Gastroesophageal sphincter (tissue), 4 donors: Measurements from ENCODE around the gene GRIK1. TPM values are rescaled to one million over a fixed set of nuclear protein-coding genes. Genes with fewer than 3 reads are reported as not detected.

ENCODE experiments used
- ATAC-seq: fragments of 150-250 bp; one replicate; pipeline ENCODE4 v1.9.1; 2016; ENCODE audit warnings: mild to moderate bottlenecking, moderate library complexity
- H3K27ac ChIP-seq, 4 donors: fragments of 200-600 bp; sonication (generic) in 3 of 4; 1 replicate in 3 of 4; 2 replicates in 1 of 4; pipeline ENCODE4 v1.5.1; 2016 to 2019
- H3K27me3 ChIP-seq: fragments of 200-600 bp; sonication (generic); one replicate; pipeline ENCODE4 v1.5.1; 2019
- H3K36me3 ChIP-seq, 2 donors: fragments of 200-600 bp; sonication (generic); one replicate each; pipeline ENCODE4 v1.5.1; 2019; ENCODE audit warnings: control low read depth in 1 of 2
- H3K4me1 ChIP-seq, 3 donors: fragments of 200-600 bp; sonication (generic); 1 replicate in 2 of 3; 2 replicates in 1 of 3; pipeline ENCODE4 v1.5.1; 2016 to 2019; ENCODE audit warnings: control low read depth in 2 of 3
- H3K4me3 ChIP-seq, 2 donors: fragments of 200-600 bp; sonication (generic); one replicate each; pipeline ENCODE4 v1.5.1; 2019; ENCODE audit warnings: mild to moderate bottlenecking in 1 of 2, moderate library complexity in 1 of 2
- H3K9me3 ChIP-seq, 3 donors: fragments of 200-600 bp; sonication (generic); one replicate each; pipeline ENCODE4 v1.5.1; 2017 to 2019; ENCODE audit warnings: control low read depth in 2 of 3
- EP300 ChIP-seq: sonication (generic); formaldehyde crosslinking; IDR thresholded peaks from one replicate; pipeline ENCODE4 v1.6.1; 2017; ENCODE audit warnings: antibody characterized with exemption, mild to moderate bottlenecking
- POLR2A ChIP-seq, 2 donors: fragments of 450-650 bp; IDR thresholded peaks; one replicate each; pipeline ENCODE4 v1.6.1; 2017; ENCODE audit warnings: antibody characterized with exemption in 2 of 2, mild to moderate bottlenecking in 2 of 2, moderate library complexity in 1 of 2
- POLR2AphosphoS5 ChIP-seq: sonication (generic); formaldehyde crosslinking; IDR thresholded peaks from one replicate; pipeline ENCODE4 v1.6.1; 2017; ENCODE audit warnings: antibody characterized with exemption
- WGBS, 2 donors: methylation state at CpG; one replicate each; pipeline ENCODE4 v1.1.5; 2018; ENCODE audit warnings: low coverage in 1 of 2; 5-methylcytosine and 5-hydroxymethylcytosine counted together
- total RNA-seq, 4 donors: library from RNA; depleted of rRNA; stranded (reverse); fragments of >200 nt; gene quantifications; one replicate each; pipeline ENCODE4 v1.1.0, GENCODE V29; 2016
- TF ChIP-seq, protein P1 (sequence below), 4 experiments: fragments of 200-600 bp in 2 of 4; fragments of 450-650 bp in 2 of 4; sonication (generic) in 1 of 4; IDR thresholded peaks; one replicate each; pipeline ENCODE4 v1.5.1; 2017 to 2019; ENCODE audit warnings: antibody characterized with exemption in 4 of 4, mild to moderate bottlenecking in 2 of 4, moderate library complexity in 2 of 4

Gene GRIK1
- total RNA-seq, 4 donors from 2014 or later: 0.32 to 0.67 TPM; not detected in 2

GRCh38 chr21:29749223-29749622 is 190.6 kb downstream of the GRIK1 start:
- Histone ChIP-seq H3K9me3 (no peaks in the 10 kb centered on the region), H3K4me1 (no peaks in the 10 kb centered on the region), H3K36me3 (no peaks in the 10 kb centered on the region), H3K27me3 (no peaks in the 10 kb centered on the region), H3K27ac (no peak overlapping the region), H3K4me3 (no peak overlapping the region)
- ATAC-seq: no peak
- TF ChIP-seq POLR2AphosphoS5: no peak
- no peak for TF ChIP-seq EP300
- TF ChIP-seq, protein P1, sequence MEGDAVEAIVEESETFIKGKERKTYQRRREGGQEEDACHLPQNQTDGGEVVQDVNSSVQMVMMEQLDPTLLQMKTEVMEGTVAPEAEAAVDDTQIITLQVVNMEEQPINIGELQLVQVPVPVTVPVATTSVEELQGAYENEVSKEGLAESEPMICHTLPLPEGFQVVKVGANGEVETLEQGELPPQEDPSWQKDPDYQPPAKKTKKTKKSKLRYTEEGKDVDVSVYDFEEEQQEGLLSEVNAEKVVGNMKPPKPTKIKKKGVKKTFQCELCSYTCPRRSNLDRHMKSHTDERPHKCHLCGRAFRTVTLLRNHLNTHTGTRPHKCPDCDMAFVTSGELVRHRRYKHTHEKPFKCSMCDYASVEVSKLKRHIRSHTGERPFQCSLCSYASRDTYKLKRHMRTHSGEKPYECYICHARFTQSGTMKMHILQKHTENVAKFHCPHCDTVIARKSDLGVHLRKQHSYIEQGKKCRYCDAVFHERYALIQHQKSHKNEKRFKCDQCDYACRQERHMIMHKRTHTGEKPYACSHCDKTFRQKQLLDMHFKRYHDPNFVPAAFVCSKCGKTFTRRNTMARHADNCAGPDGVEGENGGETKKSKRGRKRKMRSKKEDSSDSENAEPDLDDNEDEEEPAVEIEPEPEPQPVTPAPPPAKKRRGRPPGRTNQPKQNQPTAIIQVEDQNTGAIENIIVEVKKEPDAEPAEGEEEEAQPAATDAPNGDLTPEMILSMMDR (IDR thresholded peaks at IDR 0.05): no peak
- TF ChIP-seq POLR2A (IDR thresholded peaks at IDR 0.05): no peak
- WGBS, 2 donors: 90 to 96% methylated on average over 3 of the region's 3 CpGs

GRCh38 chr21:29748391-29749167 is 191.2 kb downstream of the GRIK1 start:
- peak; percentile 39 for ATAC-seq

GRCh38 chr21:29741761-29742160 is 198.0 kb downstream of the GRIK1 start:
- H3K27me3 ChIP-seq: no peaks in the 10 kb centered on the region
- no peaks in the 10 kb centered on the region for H3K4me1 ChIP-seq
- no peaks in the 10 kb centered on the region for H3K36me3 ChIP-seq
- no peaks in the 10 kb centered on the region for H3K9me3 ChIP-seq
- H3K4me3 ChIP-seq: no peak overlapping the region
- TF ChIP-seq EP300 (no peak), POLR2AphosphoS5 (no peak), POLR2A (IDR thresholded peaks at IDR 0.05) (no peak)
- TF ChIP-seq, protein P1 (IDR thresholded peaks at IDR 0.05): no peak
- 43 to 44% methylated on average over 2 of the region's 2 CpGs for WGBS, 2 donors
- ATAC-seq: no peak
- H3K27ac ChIP-seq: no peak overlapping the region

More at GRCh38 chr21:29748391-29749167, 191.2 kb downstream of the GRIK1 start:
- no peaks in the 10 kb centered on the region for H3K27me3 ChIP-seq
- H3K4me1 ChIP-seq: no peaks in the 10 kb centered on the region
- H3K9me3 ChIP-seq: no peaks in the 10 kb centered on the region
- H3K27ac ChIP-seq: no peak overlapping the region
- TF ChIP-seq EP300: no peak
- TF ChIP-seq, protein P1 (IDR thresholded peaks at IDR 0.05): no peak
- no peak for TF ChIP-seq POLR2A (IDR thresholded peaks at IDR 0.05)
- TF ChIP-seq POLR2AphosphoS5: no peak
- no peaks in the 10 kb centered on the region for H3K36me3 ChIP-seq
- H3K4me3 ChIP-seq: no peak overlapping the region
- 44 to 51% methylated on average over 8 of the region's 8 CpGs for WGBS, 2 donors

GRCh38 chr21:29739176-29739575 is 200.6 kb downstream of the GRIK1 start:
- 75% methylated on average over 1 of the region's 1 CpG; no CpG with 5 or more reads in 1 of the 2 donors for WGBS, 2 donors
- H3K4me3 ChIP-seq: no peak overlapping the region
- no peaks in the 10 kb centered on the region for H3K36me3 ChIP-seq
- H3K4me1 ChIP-seq: no peaks in the 10 kb centered on the region
- H3K9me3 ChIP-seq: no peaks in the 10 kb centered on the region
- TF ChIP-seq EP300 (no peak), POLR2AphosphoS5 (no peak), POLR2A (IDR thresholded peaks at IDR 0.05) (no peak)
- TF ChIP-seq, protein P1 (IDR thresholded peaks at IDR 0.05): no peak
- no peak overlapping the region for H3K27ac ChIP-seq
- no peak for ATAC-seq
- no peaks in the 10 kb centered on the region for H3K27me3 ChIP-seq

DNA sequence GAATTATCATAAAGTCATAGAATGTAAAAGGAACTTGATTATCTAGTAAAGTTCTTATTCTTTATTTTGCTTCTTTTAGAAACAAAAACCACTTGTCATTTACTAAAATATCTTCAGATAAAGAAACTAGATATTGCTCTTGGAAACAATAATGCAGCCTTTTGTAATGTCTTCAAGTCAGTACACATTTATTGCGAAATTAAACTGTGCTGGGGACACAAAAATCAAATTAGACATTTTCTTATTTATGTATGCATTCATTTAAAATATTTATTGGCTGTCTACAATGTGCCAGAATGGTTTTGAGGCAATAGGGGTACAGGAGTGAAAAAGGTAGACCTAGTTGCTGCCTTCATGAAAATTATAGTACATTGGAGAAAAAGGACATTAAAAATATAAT is 201.1 kb downstream of the GRIK1 start:
- Histone ChIP-seq H3K4me3 (no peak overlapping the region), H3K27ac (no peak overlapping the region), H3K9me3 (no peaks in the 10 kb centered on the region), H3K4me1 (no peaks in the 10 kb centered on the region), H3K36me3 (no peaks in the 10 kb centered on the region), H3K27me3 (no peaks in the 10 kb centered on the region)
- no peak for TF ChIP-seq POLR2AphosphoS5
- no peak for TF ChIP-seq POLR2A (IDR thresholded peaks at IDR 0.05)
- TF ChIP-seq, protein P1 (IDR thresholded peaks at IDR 0.05): no peak
- no peak for TF ChIP-seq EP300
- WGBS, 2 donors: 87 to 92% methylated on average over 1 of the region's 1 CpG
- ATAC-seq: no peak
